GM19324 (cell line): ENCODE results near the gene MADD.

Source experiments
- ATAC-seq: cut with Tn5 transposase; IDR thresholded peaks from one replicate; pipeline ENCODE4 v1.9.1; 2021; ENCODE audit warnings: mild to moderate bottlenecking, moderate library complexity; ENCODE audit not compliant: unreplicated experiment, low FRiP score

The MADD gene

DNA sequence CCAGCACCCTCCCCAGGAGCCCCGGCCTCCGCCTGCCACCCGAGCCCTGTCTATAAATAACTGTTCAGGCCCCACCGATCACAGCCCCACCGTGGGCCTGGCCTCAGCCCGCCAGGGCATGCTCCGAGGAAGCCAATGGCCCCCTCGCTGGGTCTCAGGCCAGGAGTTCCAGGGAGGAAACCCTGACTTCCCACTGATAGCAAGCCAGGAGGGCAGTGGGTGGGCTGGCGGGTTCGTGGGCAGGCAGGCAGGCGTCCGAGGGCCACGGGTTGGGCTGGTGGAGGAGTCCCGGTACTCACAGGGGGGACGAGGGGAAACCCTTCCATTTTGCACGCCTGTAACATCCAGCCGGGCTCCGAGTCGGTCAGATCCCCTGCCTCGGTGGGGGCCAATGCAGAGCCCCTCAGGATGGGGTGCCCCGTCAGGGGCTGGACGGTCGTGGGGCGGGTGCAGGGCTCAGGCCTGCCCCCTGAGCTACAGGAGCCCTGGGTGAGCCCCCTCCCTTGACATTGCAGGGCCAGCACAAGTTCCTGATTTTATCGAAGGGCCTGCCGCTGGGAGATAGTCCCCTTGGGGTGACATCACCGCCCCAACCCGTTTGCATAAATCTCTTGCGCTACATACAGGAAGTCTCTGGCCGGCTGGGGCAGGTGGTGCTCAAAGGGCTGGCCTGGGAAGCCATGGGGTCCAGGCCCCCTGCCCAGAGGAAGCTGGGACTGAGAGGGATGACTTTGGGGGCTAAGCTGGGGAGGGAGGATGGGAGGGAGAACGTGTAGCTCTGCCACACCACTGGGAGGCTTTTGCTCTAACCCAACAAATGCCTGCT, 108.3 kb downstream of the MADD start, which contains the start of gene SPI1:
TSS of gene SPI1 (minus strand) at position 538 of the 826 bp plus-strand sequence. CDS start at position 344, 194 bp downstream.
- peak; percentile 87 for ATAC-seq

DNA sequence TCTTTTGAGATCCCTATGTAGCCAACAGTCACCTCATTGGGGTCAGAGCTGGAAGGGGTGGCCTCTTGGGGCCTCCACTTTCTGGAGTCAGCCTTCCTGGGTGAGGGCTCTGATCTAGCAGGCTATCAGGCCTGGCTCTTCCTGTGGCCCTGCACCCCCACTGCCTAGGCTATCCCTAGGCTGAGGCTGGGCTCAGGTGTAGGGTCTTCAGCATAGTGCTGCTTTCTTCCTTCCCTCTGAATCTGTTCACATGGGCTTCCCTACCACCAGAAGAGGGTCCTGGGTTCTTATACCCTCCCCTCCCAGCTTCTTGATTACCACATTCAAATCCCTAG, 108.9 kb downstream of the MADD start:
- peak; percentile 1 for ATAC-seq

GRCh38 chr11:47379317-47379716, 109.4 kb downstream of the MADD start:
- ATAC-seq = no peak
